Fibroblast of peridontal ligament (primary cell): ENCODE measurements around the gene UGCG.
"Not testable (repeated sequence)": the region's sequence is repeated elsewhere in the genome, so short reads cannot be mapped to it uniquely, and the experiment has no call there.

Experiments
- DNase-seq: peaks from one replicate; pipeline ENCODE4 v3.0.0-alpha.2; 2010; ENCODE audit errors: extremely low read depth

UGCG gene

DNA sequence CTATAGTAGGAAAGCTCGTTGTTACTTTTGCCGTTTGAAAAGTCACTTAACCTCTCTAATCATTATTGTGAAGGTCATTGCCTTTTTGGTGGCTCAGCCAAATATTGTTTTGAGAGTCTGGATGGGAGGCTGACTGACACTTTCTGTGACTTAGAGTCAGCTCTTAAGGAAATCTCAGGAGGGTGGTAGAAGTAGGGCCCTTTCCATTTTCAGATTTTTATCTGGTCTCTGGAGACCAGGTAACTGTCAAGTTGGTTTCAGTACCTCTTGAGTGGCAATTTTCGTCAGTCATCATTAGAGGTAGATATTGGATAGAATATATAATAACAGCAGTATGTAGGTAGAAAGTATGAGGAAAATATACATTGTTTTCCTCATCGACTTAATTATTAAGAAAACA is 23.3 kb downstream of the UGCG start:
- no peak for DNase-seq

DNA sequence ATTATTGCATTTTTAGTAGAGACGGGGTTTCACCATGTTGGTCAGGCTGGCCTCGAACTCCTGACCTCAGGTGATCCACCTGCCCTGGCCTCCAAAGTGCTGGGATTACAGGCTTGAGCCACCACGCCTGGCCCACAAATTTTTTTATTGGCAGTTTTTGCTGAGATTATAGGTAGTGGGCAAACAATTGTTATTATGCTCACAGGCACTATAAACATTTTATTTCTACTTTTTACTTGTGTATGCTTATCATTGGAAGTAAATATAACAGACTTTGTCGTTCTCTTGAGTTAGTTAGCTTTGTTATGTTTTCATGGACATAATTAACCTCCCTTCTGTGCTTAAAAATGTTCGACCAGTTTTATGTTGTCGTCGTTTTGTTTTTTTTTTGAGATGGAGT is 23.9 kb downstream of the UGCG start:
- no peak for DNase-seq

DNA sequence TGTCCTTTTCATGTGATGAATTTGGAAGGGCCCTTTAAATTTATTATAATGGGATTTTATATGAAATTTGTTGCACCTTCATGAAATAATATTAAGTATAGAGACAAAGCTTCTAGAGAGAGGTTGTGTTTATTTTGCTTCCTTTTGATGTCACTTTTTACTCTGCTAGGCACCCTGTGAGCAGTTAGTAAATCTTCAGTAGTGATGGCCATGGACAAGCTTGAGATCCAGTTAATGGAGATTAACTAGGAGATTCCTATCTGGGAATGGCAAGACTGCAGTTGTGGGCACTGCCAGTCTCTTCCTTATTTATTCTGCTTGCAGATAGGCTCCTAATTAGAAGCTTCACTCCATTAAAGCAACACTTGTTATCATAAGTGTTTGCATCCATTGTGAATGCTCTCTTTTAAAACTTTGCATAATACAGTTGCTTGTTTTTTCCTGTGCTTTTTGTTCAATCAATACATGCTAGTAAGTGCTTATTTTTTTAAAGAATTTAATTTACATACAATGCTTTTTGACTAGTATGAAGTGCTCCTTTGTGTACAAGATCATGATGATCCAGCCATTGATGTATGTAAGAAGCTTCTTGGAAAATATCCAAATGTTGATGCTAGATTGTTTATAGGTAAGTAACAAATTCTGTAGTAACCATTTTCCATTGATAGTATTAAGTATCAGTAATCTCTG is 25.9 kb downstream of the UGCG start:
- no peak for DNase-seq

DNA sequence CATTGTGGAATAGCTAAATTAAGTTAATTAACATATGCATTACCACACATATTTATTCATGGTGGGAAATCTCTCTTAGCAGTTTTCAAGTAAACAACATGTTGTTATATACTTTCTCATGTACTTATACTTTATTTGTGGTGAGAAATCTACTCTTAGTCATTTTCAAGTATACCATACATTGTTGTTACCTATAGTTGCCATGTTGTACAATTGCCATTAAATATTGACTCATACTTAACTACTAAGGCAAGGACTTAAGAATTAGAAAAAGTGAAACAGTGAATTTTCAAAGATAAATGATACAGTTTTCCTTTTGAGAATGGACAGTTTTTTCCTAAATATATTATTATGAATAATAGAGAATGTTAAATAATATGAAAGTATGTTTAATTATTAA is 27.7 kb downstream of the UGCG start:
- DNase-seq, result no peak

DNA sequence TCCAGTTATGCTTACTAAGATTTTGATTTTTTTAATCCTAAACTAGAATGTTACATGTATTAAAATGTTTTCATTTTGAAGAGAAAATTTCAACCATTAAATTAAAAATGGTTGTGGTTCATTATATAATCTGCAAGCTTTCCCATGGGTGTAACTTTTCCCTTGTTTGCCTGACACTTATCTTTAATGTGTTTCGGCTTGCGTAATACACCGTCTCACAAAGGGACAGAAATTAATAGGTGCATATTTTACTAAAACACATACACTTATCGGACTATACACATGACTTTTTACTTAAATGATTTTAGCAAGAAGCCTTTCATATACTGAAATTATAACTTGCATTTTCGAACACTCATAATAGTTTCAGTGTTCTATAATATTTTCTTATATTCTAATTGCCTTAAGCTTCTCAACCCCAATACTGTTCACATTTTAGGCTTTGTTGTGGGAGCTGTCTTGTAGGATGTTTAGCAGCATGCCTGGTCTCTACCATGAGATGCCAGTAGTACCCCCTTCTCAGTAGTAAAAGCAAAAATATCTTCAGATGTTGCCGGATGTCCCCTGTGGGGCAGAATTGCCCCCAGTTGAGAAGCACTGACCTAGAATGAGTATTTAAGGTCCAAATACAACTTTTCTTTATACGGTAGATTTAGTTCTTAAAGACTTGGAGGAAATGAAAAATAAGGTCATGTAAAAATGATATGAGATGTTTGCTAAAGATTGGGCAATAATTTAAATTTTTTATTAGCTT is 28.6 kb downstream of the UGCG start:
- DNase-seq, result no peak

DNA sequence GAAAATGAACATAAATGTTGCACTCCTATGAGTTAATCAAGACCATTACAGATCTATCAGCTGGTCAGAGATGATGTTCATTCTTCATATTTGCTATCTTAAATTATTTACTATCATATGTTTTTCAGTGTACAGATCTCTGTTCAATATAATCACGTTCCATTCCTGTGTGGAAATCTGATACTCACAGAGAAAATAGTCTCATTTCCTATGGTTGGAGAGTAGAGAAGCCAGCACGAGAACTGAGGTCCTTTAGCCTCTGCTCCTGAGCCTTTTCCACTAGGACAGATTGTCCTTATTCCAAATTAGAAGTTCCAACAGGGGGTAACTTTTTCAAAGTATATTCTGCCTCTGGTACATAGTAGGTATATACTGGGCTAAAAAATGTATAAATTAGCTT is 29.2 kb downstream of the UGCG start:
- no peak for DNase-seq

DNA sequence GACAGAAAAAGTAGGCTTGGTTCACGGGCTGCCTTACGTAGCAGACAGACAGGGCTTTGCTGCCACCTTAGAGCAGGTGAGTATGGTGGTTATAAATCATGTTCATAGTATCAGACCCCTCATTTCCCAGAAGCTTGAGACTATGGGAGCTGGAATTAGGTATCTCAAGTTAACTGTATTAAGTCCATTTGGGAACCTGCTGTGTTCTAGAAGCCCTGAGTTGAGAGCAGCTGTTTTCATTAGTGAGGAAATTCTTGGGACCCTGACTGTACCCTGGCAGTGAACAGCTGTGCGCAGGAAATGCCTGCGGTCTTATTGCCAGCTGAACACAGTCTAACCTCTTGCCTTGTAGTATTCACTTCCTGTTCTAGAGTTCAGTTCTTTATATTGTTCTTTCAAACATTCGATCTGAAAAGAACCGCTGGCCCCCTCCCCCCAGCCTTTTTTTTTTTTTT is 29.8 kb downstream of the UGCG start:
- DNase-seq, result no peak

DNA sequence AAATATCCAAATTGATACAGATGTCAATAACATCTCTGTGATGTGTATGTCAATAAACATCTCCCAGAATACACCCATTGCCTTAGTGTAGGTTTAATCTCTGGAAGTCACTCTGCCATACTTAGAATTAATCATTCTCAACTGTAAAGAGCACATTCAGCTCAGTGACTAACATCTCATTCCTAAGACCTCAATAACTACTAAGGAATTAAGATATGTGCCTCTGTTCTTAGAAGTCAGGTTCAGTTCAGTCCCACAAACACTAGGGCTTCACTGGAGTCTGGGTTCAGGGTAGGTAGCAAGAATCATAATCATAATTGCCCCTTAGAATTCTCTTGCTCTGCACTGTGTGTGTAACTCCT is 31.7 kb downstream of the UGCG start:
- DNase-seq, result no peak

DNA sequence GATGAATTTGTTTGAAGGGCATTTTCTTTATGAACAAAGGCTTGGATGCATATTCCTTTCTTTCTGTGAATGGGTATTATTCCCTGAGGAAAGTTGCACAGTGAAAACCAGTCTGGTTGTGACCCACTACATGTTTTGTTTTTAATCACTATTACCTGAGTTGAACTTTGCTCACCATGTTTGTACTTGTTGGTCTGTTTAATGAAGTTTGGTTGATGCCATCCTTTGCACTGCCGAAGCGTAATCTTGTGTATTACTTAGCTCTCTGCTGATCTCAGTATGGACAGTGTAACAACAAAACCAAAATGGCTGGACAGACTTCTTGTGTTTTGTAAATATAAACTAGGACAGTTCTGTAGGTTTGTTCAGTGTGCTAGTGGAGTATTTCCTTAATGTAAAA is 38.1 kb downstream of the UGCG start:
- no peak for DNase-seq

DNA sequence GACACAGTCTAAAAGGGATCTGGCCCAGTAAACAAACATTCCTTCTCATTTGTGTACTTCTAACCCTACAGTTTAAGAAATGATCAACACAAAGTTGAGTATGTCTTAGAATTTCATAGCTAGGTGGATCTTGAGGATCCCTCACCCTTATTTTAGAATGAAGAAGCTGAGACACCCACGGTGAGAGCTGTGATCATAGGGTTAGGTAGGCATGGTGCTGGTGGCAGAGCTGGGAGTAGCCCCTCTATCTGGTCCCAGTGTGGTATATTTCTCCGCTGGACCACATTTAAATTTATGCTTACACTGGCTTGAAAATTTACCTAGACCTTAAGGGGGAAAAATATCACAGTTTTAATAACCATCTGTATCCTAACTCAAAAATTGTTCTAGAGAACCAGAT is 39.8 kb downstream of the UGCG start:
- no peak for DNase-seq

DNA sequence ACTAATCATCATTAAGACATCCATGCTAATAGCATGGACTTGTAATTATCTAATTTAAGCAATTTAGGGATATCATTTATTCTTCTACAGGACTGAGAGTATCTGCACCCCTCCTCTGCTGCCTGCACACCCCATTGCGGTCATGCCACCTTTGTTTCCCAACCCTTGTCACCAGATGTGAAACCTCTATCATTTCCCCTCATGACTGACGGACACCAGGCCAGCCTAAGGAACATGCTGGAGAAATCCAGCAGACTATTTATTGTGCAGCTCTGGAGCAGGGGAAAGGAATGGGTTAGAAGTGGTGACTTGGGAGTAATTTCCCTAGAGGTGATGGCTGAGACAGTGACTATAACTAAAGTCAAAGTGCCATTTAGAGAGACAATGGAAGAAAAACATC is 40.7 kb downstream of the UGCG start:
- no peak for DNase-seq

DNA sequence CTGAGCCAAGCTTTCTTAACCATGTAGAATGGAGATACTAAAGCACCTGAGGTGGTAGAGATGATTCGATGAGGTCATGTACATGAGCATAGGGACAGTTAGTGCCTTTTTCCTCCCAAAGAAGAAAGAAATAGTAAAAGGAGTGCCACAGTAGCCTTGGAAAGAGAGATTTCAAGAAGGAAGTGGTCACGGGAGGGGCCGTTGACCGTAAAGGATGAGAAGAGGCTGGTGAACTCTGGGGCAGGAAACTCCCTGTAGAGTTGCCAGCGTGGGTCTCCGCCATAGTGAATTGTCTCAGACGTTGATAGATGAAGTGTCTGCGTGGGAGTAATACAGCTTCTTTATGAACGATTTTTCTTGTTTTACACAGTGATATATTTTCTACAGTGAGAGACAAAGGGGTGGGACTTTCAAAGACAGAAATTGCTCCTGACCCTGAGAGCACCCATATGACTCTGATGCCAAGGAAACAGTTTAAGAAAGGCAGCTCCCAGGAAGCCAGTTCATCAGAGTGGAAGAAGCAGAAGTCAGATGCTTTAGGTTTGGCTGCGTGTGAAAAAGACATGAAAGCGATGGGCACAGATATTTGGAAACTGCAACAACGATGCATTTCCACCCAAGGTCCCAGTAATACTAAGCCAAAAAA is 41.3 kb downstream of the UGCG start:
- no peak for DNase-seq

DNA sequence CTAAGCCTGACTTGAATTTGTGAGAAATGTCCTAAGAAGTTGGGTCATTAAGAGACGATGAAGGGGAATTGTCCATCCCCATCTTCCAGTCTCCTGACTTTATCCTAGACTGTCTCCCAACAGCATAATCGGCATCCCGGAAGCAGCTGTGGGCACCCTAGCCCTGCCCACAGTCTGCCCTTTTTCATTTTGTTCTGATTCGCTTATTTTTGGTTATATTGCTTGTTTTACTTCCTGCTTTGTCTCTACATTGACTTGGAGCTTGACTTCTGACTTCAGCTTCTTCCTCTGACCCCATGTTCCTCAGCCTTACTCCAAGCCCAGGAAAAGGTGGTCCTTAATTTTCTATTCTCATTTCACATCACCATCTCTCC is 41.8 kb downstream of the UGCG start:
- no peak for DNase-seq

DNA sequence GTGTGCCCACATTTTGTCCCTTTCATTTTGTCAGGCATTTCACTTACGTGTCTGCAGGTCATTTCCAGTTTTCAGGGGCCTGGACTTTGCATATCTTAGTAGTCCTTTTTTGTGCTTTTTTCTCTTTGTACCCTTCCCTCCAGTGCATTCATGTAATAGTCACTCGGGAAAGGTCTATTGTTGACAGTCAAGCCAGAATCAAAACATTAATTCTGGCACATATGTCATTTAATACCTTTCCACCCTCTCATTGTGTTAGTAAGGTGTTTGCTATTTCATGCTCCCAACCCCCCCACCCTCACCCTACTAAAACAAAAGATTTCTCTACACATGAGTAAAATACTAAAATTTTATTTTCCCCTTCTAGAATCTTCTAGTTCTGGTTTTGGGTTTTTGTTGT is 42.7 kb downstream of the UGCG start:
- DNase-seq, result no peak

DNA sequence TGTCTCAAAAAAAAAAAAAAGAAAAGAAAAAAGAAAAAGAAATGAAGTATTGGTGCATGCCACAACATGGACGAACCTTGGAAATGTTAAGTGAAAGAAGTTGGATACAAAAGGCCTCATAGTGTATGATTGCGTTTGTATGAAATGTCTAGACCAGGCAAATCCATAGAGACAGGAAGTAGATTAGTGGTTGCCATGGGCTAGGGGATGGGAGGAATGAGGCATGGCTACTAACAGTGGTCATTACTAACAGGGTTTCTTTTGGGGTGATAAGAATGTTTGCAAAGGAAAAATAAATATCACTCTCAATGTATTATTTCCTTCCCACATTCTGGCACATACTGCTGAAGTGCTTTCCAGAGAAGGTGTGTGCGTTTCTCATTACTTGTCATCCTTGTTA is 44.1 kb downstream of the UGCG start:
- DNase-seq, result no peak

DNA sequence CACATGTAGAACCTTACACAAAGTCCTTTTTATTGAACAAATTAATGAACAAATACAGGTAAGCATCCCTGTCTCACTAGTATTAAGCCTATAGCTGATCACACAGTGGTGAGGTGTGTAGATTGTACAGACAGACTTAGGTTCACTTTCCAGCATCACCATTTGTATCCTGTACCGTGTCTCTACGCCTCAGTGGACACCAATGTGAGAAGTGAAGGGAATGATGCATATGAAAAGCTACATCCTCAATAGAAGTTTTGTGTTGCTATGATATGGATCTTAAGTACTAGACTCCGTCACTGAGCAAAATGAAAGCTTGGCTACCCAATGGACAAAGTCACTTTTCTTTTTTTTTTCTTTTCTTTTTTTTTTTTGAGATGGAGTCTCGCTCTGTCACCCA is 46.6 kb downstream of the UGCG start:
- DNase-seq, result no peak

DNA sequence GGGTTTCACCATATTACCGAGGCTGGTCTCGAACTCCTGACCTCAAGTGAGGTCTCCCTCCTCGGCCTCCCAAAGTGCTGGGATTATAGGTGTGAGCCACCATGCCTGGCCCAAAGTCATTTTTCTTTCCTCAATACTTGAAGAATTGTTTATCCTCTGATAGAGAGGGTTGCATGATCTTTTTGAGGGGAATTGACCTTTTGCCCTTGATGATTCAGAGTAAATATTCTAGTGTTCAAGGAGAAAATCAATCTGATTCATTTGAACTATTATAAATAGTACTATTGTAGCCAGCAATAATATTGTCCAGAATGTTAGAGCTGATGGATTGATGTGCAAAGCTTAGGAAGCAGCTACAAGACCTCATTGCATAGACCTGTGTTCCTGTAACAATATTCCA is 47.1 kb downstream of the UGCG start:
- no peak for DNase-seq

DNA sequence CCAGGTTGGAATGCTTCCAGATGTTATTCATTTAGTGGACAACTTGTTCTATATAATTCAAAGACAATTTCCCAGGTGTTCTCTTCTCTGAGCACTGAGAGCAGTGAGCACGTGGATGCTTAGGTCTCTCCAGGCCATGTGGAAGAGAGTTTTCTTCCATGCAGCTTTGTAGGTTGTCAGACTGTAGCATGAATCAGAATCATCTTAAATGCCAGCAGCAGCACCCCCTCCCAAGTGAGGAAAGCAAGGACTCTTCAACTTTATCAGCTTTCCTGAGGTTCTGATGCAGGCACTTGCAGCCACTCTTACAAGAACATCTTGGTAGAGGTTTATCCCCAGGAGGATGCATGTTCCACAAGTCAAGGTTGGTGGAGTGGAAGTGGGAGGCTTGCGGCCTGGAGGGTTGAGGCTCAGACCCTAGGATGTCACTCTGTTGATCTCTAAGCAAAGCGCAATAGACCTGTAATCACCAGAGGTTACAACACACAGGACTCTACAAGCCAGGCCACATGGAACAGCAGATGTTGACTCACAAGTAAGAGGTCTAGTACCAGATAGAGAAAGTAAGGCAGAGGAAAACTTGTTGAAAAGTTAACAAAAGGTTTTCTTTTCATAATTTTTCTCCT is 47.7 kb downstream of the UGCG start:
- DNase-seq, result peak; percentile 63

DNA sequence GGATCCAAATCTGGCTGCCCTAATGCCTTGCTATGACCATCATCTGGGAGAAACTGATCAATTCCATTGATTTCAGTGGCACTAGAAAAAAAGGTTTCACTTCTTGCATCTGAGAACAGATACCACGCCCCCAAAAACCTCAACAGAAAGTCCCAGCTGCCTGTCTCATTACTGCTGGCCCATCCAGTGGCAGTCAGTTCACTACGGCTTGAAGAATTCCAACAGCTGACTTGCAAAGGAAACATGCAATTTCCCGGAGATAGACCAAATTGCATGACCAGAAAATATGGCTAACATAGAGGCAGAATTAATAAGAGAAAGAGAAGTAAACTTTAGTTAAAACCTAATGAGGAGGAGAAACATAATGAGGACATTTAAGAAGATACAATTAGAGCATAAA is 48.6 kb downstream of the UGCG start:
- DNase-seq, result peak; percentile 87

DNA sequence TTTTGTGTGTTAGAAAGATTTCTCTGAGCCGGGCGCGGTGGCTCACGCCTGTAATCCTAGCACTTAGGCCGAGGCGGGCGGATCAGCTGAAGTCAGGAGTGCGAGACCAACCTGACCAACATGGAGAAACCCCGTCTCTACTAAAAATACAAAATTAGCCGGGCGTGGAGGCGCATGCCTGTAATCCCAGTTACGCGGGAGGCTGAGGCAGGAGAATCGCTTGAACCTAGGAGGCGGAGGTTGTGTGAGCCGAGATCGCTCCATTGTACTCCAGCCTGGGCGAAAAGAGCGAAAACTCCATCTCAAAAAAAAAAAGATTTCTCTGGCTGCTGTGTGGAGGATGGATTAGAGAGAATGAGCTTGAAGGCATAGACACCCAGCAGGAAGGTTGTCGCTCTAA is 51.5 kb downstream of the UGCG start:
- not testable (repeated sequence) for DNase-seq

DNA sequence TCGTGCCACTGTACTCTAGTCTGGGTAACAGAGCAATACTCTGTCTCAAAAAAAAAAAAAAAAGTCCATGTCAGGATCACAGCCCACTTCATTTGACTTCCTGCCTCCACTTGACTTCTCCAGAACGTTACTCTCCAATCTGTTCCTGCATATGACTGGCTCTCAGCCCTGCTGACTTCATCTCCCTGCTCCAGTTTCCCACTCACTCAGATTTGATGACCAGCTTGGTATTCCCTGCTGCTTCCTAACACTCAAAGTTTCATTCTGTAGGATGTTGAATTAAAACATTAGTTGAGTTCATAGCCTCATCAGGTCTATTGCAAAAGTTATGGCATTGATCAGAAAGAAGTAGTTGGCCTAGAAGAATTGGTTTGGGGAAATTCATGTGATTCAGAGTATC is 52.3 kb downstream of the UGCG start:
- DNase-seq, result peak; percentile 71

DNA sequence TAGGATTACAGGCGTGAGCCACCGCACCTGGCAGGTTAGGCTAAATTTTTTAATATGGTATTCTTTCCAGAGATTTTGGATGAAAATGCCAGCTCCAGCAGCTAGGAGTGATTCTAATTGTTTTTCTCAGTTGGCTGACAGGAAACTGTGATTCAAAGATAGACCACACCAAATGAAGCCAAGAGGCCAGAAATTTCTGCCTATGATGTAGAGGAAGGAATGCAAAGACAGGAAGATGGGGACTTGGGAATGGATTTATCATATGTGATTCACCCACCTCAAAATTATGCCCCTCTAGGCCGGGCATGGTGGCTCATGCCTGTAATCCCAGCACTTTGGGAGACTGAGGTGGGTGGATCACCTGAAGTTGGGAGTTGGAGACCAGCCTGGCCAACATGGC is 53.3 kb downstream of the UGCG start:
- DNase-seq, result no peak

DNA sequence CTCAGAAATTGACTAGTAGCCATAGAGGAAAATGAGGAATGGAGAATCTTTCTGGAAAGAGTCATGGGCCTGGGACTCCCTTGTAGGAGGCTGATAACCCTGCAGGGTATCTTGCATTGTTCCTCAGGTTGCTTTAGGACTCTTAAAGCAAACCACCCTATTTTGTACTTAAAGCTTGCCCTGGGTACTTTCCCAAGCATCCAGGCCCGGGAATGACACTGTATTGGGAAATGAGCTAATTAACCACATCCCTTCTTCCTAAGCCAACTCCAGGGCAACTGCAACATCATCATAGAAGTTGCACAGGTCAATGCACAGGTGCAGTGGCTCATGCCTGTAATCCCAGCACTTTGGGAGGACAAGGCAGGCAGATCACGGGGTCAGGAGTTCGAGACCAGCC is 55.9 kb downstream of the UGCG start:
- peak; percentile 89 for DNase-seq
